GM13976 (cell line): ENCODE results near the gene PDZK1IP1.

Experiments
- DNase-seq: peaks from one replicate; pipeline ENCODE4 v3.0.0; 2012; ENCODE audit warnings: low spot score
- CTCF ChIP-seq: IDR thresholded peaks from 2 replicates; pipeline ENCODE4 v1.5.1; 2012; ENCODE audit warnings: borderline replicate concordance, mild to moderate bottlenecking; ENCODE audit not compliant: insufficient read depth; ENCODE audit errors: extremely low read depth, missing control alignments, control extremely low read depth
- in situ Hi-C: fragments of 300-500 bp; cut with MboI; formaldehyde crosslinking; loops from one replicate; pipeline ENCODE4 v1.12.0; 2022; ENCODE audit warnings: low sequenced_read_pairs, mixed read lengths, inconsistent platforms; ENCODE audit not compliant: unreplicated experiment

The PDZK1IP1 gene

GRCh38 chr1:47181095-47181954 is 8.5 kb downstream of the PDZK1IP1 start:
- in situ Hi-C loops: loop anchor here (25.0 kb wide), 1 partner anchor 531 kb away; no protein-coding TSS in a partner anchor
- TF ChIP-seq CTCF: no peak
- no peak for DNase-seq

- in situ Hi-C loops: loop anchor here (25.0 kb wide), 1 partner anchor 532 kb away; no protein-coding TSS in a partner anchor
- no peak for TF ChIP-seq CTCF
Measured at GRCh38 chr1:47180603-47181094, 9.2 kb downstream of the PDZK1IP1 start.

GRCh38 chr1:47179988-47180563 is 9.8 kb downstream of the PDZK1IP1 start:
- in situ Hi-C loops: loop anchor here (25.0 kb wide), 1 partner anchor 532 kb away; no protein-coding TSS in a partner anchor
- no peak for DNase-seq

More at GRCh38 chr1:47180603-47181094, 9.2 kb downstream of the PDZK1IP1 start:
- DNase-seq: no peak

GRCh38 chr1:47179017-47179987 is 10.5 kb downstream of the PDZK1IP1 start:
- TF ChIP-seq CTCF: peak; percentile 94
- DNase-seq: peak; percentile 91
- in situ Hi-C loops: loop anchor here (25.0 kb wide), 1 partner anchor 533 kb away; no protein-coding TSS in a partner anchor

More at GRCh38 chr1:47179988-47180563, 9.8 kb downstream of the PDZK1IP1 start:
- no peak for TF ChIP-seq CTCF

- DNase-seq: no peak
- in situ Hi-C loops: loop anchor here (25.0 kb wide), 1 partner anchor 534 kb away; no protein-coding TSS in a partner anchor
- no peak for TF ChIP-seq CTCF
Measured at GRCh38 chr1:47178654-47179016, 11.2 kb downstream of the PDZK1IP1 start.
